GM19193 (cell line): ENCODE measurements around the gene HNRNPDL.

Source experiments
- POLR2A ChIP-seq: IDR thresholded peaks from 4 replicates; pipeline ENCODE4 v1.6.1; 2011; ENCODE audit not compliant: insufficient read depth, insufficient read length; ENCODE audit errors: extremely low read depth

The HNRNPDL gene

DNA sequence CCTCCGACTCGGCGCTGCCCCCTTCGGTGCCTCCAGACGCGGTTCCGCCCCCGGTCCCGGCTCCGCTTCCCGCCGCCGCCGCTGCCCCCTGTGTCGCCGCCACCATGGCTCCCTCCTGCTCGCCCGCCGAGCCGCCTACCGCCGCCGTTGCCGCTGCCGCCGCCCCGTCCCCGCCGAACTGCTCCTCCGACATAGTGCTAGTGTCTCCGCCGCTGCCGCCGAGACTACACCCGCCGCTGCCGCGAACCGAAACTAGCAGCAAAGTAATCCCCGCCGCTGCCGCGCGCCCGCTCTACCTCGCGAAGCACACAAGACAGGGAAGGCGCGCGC is 56.8 kb downstream of the HNRNPDL start:
- no peak for TF ChIP-seq POLR2A
